ENCODE measurements around the gene VIT. TPM values are rescaled to one million over a fixed set of nuclear protein-coding genes. Genes with fewer than 3 reads are reported as not detected.

Gene VIT
- total RNA-seq, 1 donor from 2014 or later, result 0.32 TPM

DNA sequence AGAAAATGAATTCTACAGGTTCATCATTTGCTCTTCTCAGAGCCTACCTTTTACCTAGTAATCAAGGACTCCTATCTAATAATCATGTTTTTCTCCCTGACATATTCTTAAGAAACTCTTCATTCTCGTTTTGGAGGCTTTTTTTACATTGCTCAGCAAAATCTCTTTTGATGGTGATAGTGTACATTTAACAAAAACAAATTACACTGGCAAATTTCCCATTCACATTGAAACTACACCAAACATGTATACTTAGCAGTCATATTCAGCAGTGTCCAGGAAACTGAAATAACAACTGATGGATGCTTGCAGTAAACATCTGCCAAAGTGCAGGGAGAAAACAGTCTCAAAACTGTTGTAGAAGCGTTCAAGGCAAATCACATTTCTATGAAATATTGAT lies 4.4 kb upstream of the VIT start:
- DNase-seq, result no peak
- no peaks in the 10 kb centered on the region for H3K36me3 ChIP-seq
- intact Hi-C loops (cut with DNase I), result no loop called here
- TF ChIP-seq, protein P1, sequence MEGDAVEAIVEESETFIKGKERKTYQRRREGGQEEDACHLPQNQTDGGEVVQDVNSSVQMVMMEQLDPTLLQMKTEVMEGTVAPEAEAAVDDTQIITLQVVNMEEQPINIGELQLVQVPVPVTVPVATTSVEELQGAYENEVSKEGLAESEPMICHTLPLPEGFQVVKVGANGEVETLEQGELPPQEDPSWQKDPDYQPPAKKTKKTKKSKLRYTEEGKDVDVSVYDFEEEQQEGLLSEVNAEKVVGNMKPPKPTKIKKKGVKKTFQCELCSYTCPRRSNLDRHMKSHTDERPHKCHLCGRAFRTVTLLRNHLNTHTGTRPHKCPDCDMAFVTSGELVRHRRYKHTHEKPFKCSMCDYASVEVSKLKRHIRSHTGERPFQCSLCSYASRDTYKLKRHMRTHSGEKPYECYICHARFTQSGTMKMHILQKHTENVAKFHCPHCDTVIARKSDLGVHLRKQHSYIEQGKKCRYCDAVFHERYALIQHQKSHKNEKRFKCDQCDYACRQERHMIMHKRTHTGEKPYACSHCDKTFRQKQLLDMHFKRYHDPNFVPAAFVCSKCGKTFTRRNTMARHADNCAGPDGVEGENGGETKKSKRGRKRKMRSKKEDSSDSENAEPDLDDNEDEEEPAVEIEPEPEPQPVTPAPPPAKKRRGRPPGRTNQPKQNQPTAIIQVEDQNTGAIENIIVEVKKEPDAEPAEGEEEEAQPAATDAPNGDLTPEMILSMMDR (IDR thresholded peaks at IDR 0.05), result no peak
- no peak overlapping the region for H3K27ac ChIP-seq
- no peaks in the 10 kb centered on the region for H3K4me1 ChIP-seq
- ATAC-seq, result no peak
- H3K27me3 ChIP-seq, result no peaks in the 10 kb centered on the region
- no peaks in the 10 kb centered on the region for H3K9me3 ChIP-seq
- H3K4me3 ChIP-seq, result no peak overlapping the region

DNA sequence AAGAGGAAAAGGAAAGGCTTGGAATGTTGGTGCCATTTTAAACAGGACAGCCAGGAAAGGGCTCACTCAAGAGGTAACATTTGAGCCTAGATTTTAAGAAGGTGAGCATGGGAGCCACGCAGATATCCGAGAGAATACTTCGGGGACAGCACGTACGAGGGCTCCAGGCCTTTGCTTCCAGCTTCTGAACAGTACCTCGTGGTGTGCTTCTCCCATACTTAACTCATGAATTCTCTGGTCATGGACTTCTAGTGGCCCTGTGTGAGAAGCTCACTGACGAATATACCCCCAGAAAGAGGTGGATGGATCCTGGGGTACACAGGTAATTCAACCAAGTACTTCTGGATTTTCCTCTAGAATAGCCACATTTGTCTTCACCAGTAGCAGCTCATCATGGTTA lies 2.7 kb upstream of the VIT start:
- no peak for ATAC-seq
- intact Hi-C loops (cut with DNase I), result no loop called here
- no peak for DNase-seq
- TF ChIP-seq, protein P1 (IDR thresholded peaks at IDR 0.05), result no peak
- Histone ChIP-seq H3K9me3 (no peaks in the 10 kb centered on the region), H3K4me1 (no peaks in the 10 kb centered on the region), H3K4me3 (no peak overlapping the region), H3K27me3 (no peaks in the 10 kb centered on the region), H3K36me3 (no peaks in the 10 kb centered on the region), H3K27ac (no peak overlapping the region)

DNA sequence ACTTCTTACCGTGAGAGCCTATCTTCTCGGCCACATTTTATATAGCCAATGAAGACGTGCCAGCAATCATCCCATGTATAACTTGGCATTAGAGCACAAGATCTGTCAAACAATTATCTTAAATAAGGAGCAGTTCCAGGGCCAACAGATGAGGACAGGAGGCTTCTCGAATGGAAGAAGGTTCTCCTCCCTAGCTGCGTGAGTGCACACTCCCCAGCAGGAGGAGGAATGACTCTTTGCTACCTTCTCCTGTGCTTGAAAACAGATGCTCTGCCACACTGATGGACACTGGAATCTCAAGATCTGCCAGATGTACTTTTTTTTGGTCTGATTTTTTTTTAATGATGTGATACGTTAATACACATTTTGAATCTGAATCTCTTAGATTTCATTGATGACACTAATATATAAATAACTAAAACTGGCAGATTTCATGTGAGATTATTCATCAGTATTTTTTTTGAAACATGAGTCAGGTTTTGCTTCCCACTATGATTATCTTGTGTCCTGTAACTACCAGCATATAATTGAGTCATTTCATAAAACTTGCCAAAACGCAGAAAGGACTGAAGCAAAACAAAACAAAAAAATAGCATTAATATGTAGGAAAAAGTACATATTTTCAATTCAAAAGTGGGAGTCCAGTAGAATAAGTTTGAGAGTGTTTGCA lies 626 bp upstream of the VIT start:
- Histone ChIP-seq H3K9me3 (no peaks in the 10 kb centered on the region), H3K36me3 (no peaks in the 10 kb centered on the region), H3K27me3 (no peaks in the 10 kb centered on the region), H3K4me1 (no peaks in the 10 kb centered on the region), H3K4me3 (no peak overlapping the region), H3K27ac (no peak overlapping the region)
- TF ChIP-seq, protein P1 (IDR thresholded peaks at IDR 0.05), result no peak
- intact Hi-C loops (cut with DNase I), result no loop called here
- DNase-seq (no peak), ATAC-seq (no peak)

DNA sequence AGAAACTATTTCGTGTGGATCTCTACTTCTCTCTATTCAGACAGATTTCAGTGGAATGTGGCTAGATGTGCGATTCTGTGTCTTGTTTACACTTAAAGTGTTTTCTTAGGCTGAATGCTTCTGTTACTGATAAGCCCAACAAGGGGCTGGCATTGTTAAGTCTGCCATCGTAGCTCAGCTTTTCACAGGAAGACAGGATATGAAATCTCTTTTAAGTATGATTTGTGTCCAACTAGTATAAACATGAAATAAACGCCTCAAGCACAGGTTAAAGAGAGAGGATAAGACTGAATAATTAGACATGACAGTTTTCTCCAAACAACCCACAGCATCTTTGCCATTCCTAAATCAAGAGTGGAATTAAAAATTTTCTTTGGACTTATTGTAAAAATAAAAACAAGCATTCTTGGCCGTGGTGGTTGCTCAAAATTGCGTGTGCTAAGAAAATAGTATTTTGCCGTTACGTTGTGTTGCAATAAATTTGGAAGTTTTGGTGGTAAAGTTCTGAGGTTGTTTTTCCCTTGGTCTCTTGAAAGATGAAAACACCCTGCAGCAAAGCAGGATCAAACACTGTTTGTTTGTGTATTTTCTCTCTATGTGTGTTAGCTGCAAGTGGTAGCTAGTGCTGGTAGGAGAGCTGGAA lies 1.0 kb downstream of the VIT start:
- Histone ChIP-seq H3K36me3 (no peaks in the 10 kb centered on the region), H3K27ac (no peak overlapping the region), H3K27me3 (no peaks in the 10 kb centered on the region)

DNA sequence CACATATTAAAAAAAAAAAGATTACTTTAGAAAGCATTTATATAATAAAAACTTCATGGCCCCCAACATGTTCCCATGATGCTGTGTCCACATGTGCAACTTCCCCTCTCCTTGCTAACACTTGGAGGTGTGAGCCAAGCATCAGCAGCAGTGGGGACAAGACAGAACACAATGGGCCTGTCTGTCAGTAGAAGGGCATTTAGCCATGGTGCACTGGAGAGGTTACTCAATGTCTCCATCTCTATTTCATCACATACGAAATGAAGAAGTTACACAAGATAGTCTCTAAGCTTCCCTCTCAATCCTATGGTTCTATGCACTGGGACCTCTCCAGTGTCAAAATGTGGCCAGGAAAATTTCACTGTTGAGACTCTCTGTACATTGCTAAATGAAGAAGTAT lies 2.5 kb downstream of the VIT start:
- Histone ChIP-seq H3K4me1 (no peaks in the 10 kb centered on the region), H3K36me3 (no peaks in the 10 kb centered on the region), H3K4me3 (no peak overlapping the region), H3K27me3 (no peaks in the 10 kb centered on the region), H3K9me3 (no peaks in the 10 kb centered on the region), H3K27ac (no peak overlapping the region)
- intact Hi-C loops (cut with DNase I), result no loop called here
- TF ChIP-seq, protein P1 (IDR thresholded peaks at IDR 0.05), result no peak
- ATAC-seq (peak; percentile 92), DNase-seq (no peak)

More for the DNA sequence above, 1.0 kb downstream of the VIT start:
- TF ChIP-seq, protein P1 (IDR thresholded peaks at IDR 0.05), result no peak
- H3K4me1 ChIP-seq, result no peaks in the 10 kb centered on the region
- no peak for DNase-seq
- no peak overlapping the region for H3K4me3 ChIP-seq
- H3K9me3 ChIP-seq, result no peaks in the 10 kb centered on the region
- intact Hi-C loops (cut with DNase I), result no loop called here
- no peak for ATAC-seq
